IMR-90 (cell line): ENCODE data around the gene VPS8. TPM values are rescaled to one million over a fixed set of nuclear protein-coding genes. Genes with fewer than 3 reads are reported as not detected.

ENCODE experiments used
- ATAC-seq: fragments of 200-7000 bp; cut with Tn5 transposase; 2 replicates; pipeline ENCODE4 v1.9.1; 2020; ENCODE audit warnings: low read depth, mild to moderate bottlenecking, moderate library complexity
- BruUV-seq: library from RNA; stranded (reverse); fragments of 400-500 nt; replicated peaks from 2 replicates; lab custom pipeline; 2021; lab: Mats Ljungman, UMichigan
- CTCF ChIA-PET: fragments of 300-600 bp; formaldehyde crosslinking; extraction: SDS; loops from one replicate; lab custom pipeline; 2021; ENCODE audit warnings: antibody characterized with exemption; lab: Yijun Ruan, JAX
- POLR2A ChIA-PET: fragments of 300-600 bp; sonication (Branson Sonifier 250); formaldehyde crosslinking; loops from one replicate; lab custom pipeline; 2022; ENCODE audit warnings: antibody characterized with exemption; ENCODE audit not compliant: unreplicated experiment; lab: Charles Lee
- DNase-seq: peaks from one replicate; pipeline ENCODE4 v3.0.0; 2013
- H2AFZ ChIP-seq: replicated peaks from 2 replicates; pipeline ENCODE3; 2013; ENCODE audit warnings: low read length, mild to moderate bottlenecking; ENCODE audit not compliant: poor library complexity
- H2AK5ac ChIP-seq: 2 replicates; pipeline ENCODE4 v1.6.1; 2013; ENCODE audit warnings: low read depth, low read length, inconsistent platforms
- H2AK9ac ChIP-seq: replicated peaks from 2 replicates; pipeline ENCODE3; 2013; ENCODE audit warnings: mild to moderate bottlenecking, low read depth, low read length, moderate library complexity; ENCODE audit not compliant: poor library complexity
- H2BK120ac ChIP-seq: 2 replicates; pipeline ENCODE4 v1.6.1; 2013; ENCODE audit warnings: low read depth, low read length, inconsistent platforms
- H2BK15ac ChIP-seq: 3 replicates; pipeline ENCODE4 v1.6.1; 2013; ENCODE audit warnings: low read depth, low read length, inconsistent platforms
- H2BK20ac ChIP-seq: 2 replicates; pipeline ENCODE4 v1.6.1; 2013; ENCODE audit warnings: low read depth, mild to moderate bottlenecking, inconsistent platforms, low read length, moderate library complexity
- H2BK5ac ChIP-seq: 2 replicates; pipeline ENCODE4 v1.6.1; 2013; ENCODE audit warnings: mild to moderate bottlenecking, low read depth, low read length, inconsistent platforms; ENCODE audit not compliant: poor library complexity, severe bottlenecking
- H3K14ac ChIP-seq: replicated peaks from 2 replicates; pipeline ENCODE4 v1.6.1; 2013; ENCODE audit warnings: low read depth, low read length, inconsistent platforms
- H3K18ac ChIP-seq: 2 replicates; pipeline ENCODE4 v1.6.1; 2013; ENCODE audit warnings: low read depth, low read length, control low read depth
- H3K23ac ChIP-seq: 2 replicates; pipeline ENCODE4 v1.6.1; 2013; ENCODE audit warnings: low read depth, low read length, inconsistent platforms
- H3K27ac ChIP-seq: 2 replicates; pipeline ENCODE4 v1.5.1; 2013; ENCODE audit warnings: mild to moderate bottlenecking, control low read depth, low read length; ENCODE audit not compliant: insufficient read depth
- H3K27me3 ChIP-seq: 2 replicates; pipeline ENCODE4 v1.6.1; 2013; ENCODE audit warnings: low read length; ENCODE audit not compliant: control insufficient read depth, insufficient read depth
- H3K36me3 ChIP-seq: 2 replicates; pipeline ENCODE4 v1.6.1; 2013; ENCODE audit warnings: low read length, mixed read lengths; ENCODE audit not compliant: control insufficient read depth, insufficient read depth
- H3K4ac ChIP-seq: 2 replicates; pipeline ENCODE4 v1.6.1; 2013; ENCODE audit warnings: low read depth, low read length, inconsistent platforms
- H3K4me1 ChIP-seq: 2 replicates; pipeline ENCODE4 v1.6.1; 2013; ENCODE audit warnings: low read length, mixed read lengths; ENCODE audit not compliant: control insufficient read depth, insufficient read depth
- H3K4me2 ChIP-seq: 2 replicates; pipeline ENCODE4 v1.6.1; 2013; ENCODE audit warnings: low read depth, mild to moderate bottlenecking, control low read depth, low read length, moderate library complexity
- H3K4me3 ChIP-seq: 2 replicates; pipeline ENCODE4 v1.5.1; 2013; ENCODE audit warnings: low read depth, mild to moderate bottlenecking, control low read depth, low read length, moderate library complexity; ENCODE audit not compliant: insufficient read depth
- H3K56ac ChIP-seq: 2 replicates; pipeline ENCODE4 v1.6.1; 2013; ENCODE audit warnings: low read length, inconsistent platforms; ENCODE audit not compliant: insufficient read depth; ENCODE audit errors: extremely low read depth
- H3K79me1 ChIP-seq, 2 experiments: 2 replicates each; pipeline ENCODE4 v1.6.1; 2013; ENCODE audit warnings: low read length in 2 of 2, inconsistent platforms in 1 of 2, low read depth in 1 of 2
- H3K9ac ChIP-seq: 2 replicates; pipeline ENCODE4 v1.6.1; 2013; ENCODE audit warnings: low read depth, low read length, control low read depth
- H3K9me1 ChIP-seq: 2 replicates; pipeline ENCODE4 v1.6.1; 2013; ENCODE audit warnings: low read length, inconsistent platforms; ENCODE audit not compliant: insufficient read depth
- H3K9me3 ChIP-seq: 2 replicates; pipeline ENCODE4 v1.6.1; 2013; ENCODE audit warnings: low read length; ENCODE audit not compliant: control insufficient read depth, insufficient read depth
- H4K20me1 ChIP-seq: 2 replicates; pipeline ENCODE4 v1.6.1; 2013; ENCODE audit warnings: low read length, inconsistent platforms; ENCODE audit not compliant: insufficient read depth
- H4K5ac ChIP-seq: 2 replicates; pipeline ENCODE4 v1.6.1; 2013; ENCODE audit warnings: mild to moderate bottlenecking, low read depth, low read length, control low read depth
- H4K8ac ChIP-seq, 2 experiments: 2 replicates each; pipeline ENCODE4 v1.6.1; 2013; ENCODE audit warnings: low read depth in 2 of 2, low read length in 2 of 2, control low read depth in 1 of 2, inconsistent platforms in 1 of 2
- H4K91ac ChIP-seq: 2 replicates; pipeline ENCODE4 v1.6.1; 2013; ENCODE audit warnings: low read depth, low read length, inconsistent platforms; ENCODE audit not compliant: insufficient read depth
- BHLHE40 ChIP-seq: fragments of 150-350 bp; IDR thresholded peaks from 2 replicates; pipeline ENCODE4 v1.6.1; 2016; ENCODE audit warnings: mild to moderate bottlenecking, low read depth, low read length
- RAD21 ChIP-seq: IDR thresholded peaks from 2 replicates; pipeline ENCODE4 v1.6.1; 2012; ENCODE audit warnings: low read length, improper control_type of control experiment
- USF2 ChIP-seq: fragments of 150-350 bp; IDR thresholded peaks from 2 replicates; pipeline ENCODE4 v1.6.1; 2017; ENCODE audit warnings: mild to moderate bottlenecking, antibody characterized with exemption, low read length, low read depth
- WGBS, 2 experiments: methylation state at CpG; one replicate each; pipeline versions ENCODE4 v1.1.5 to v1.1.7; 2013; ENCODE audit warnings: missing lambda C conversion rate in 2 of 2; ENCODE audit not compliant: insufficient read length in 1 of 2; ENCODE audit errors: extremely low coverage in 2 of 2; 5-methylcytosine and 5-hydroxymethylcytosine counted together
- dilution Hi-C: fragments of 300-500 bp; cut with HindIII; formaldehyde crosslinking; loops from one replicate; pipeline ENCODE4 v1.14.3; 2018; ENCODE audit warnings: low sequenced_read_pairs; ENCODE audit not compliant: unreplicated experiment
- in situ Hi-C: fragments of 300-500 bp; cut with MboI; formaldehyde crosslinking; loops from 3 replicates; pipeline ENCODE4 v1.14.3; 2019; ENCODE audit warnings: low sequenced_read_pairs, inconsistent platforms, mixed read lengths
- intact Hi-C: fragments of 100-400 bp; cut with micrococcal nuclease; formaldehyde crosslinking; loops from 2 replicates; pipeline ENCODE4 v1.10.0; 2022
- polyA plus RNA-seq, 3 experiments: library from polyadenylated mRNA; depleted of rRNA; stranded (reverse); fragments of >200 nt; gene quantifications; 2 replicates each; pipeline ENCODE4 v1.2.3, GENCODE V29; 2012; ENCODE audit warnings: low replicate concordance in 1 of 3
- total RNA-seq: library from RNA; depleted of rRNA; stranded (reverse); fragments of >200 nt; gene quantifications from 2 replicates; pipeline ENCODE4 v1.2.3, GENCODE V29; 2012

The VPS8 gene
- total and polyA plus RNA-seq, 2 of the 4 experiments (the other 2 are of a cell fraction) = 14.0 to 56.1 TPM

- no peak overlapping the region for H2BK15ac ChIP-seq
- in situ Hi-C loops = loop anchor here (10.0 kb wide), 1 partner anchor 433 kb away; the partner anchor contains the start of gene THPO
- no peak overlapping the region for H3K4me2 ChIP-seq
- dilution Hi-C loops = no loop called here
- H3K4me1 ChIP-seq = no peaks in the 10 kb centered on the region
- H2BK5ac ChIP-seq = no peak overlapping the region
- no peaks in the 10 kb centered on the region for H3K27me3 ChIP-seq
- DNase-seq (peak; percentile 28), ATAC-seq (no peak)
- BruUV-seq = no TSS peak
- 0 out of 2 replicates have a peak, but pooled peaks cover under 1% of the 10 kb centered on the region for H3K9me1 ChIP-seq
- no peak overlapping the region for H3K18ac ChIP-seq
- no peak overlapping the region for H3K56ac ChIP-seq
- no peak overlapping the region for H4K8ac ChIP-seq
- no peak overlapping the region for H3K23ac ChIP-seq
- H3K9me3 ChIP-seq = no peaks in the 10 kb centered on the region
- peaks cover 3 to 5% of the 10 kb centered on the region in 2 experiments; a peak in 3 of 4 replicates for H3K79me1 ChIP-seq
- POLR2A ChIA-PET = no interaction called here
- no peak overlapping the region for H2BK120ac ChIP-seq
- intact Hi-C loops = no loop called here
- H2BK20ac ChIP-seq = no peak overlapping the region
- TF ChIP-seq USF2 (no peak), RAD21 (no peak), BHLHE40 (no peak)
- H3K4ac ChIP-seq = no peak overlapping the region
- no CpG with 5 or more reads among the region's 3 CpGs for whole genome bisulfite sequencing, 2 experiments
- CTCF ChIA-PET = interaction anchor here (1.2 to 1.5 kb wide), 2 partner anchors 246 to 253 kb away, joined by 4 to 6 read pairs; partner anchors contain the start of gene EPHB3
- H4K20me1 ChIP-seq = no peaks in the 10 kb centered on the region
- no peak overlapping the region for H3K9ac ChIP-seq
- no peak overlapping the region for H3K4me3 ChIP-seq
- no peak overlapping the region for H2AK9ac ChIP-seq
- H3K14ac ChIP-seq = no peak overlapping the region
- H3K27ac ChIP-seq = no peak overlapping the region
- no peak overlapping the region for H4K5ac ChIP-seq
- no peak overlapping the region for H2AK5ac ChIP-seq
- H3K36me3 ChIP-seq = no peaks in the 10 kb centered on the region
- no peak overlapping the region for H4K91ac ChIP-seq
- H2AFZ ChIP-seq = no peak overlapping the region
Observed at GRCh38 chr3:184807549-184807948, 4.4 kb upstream of the VPS8 start.
